ENCODE measurements around the gene SENP1. TPM values are rescaled to one million over a fixed set of nuclear protein-coding genes. Genes with fewer than 3 reads are reported as not detected.

The SENP1 gene
- total RNA-seq, 1 experiment from 2014 or later, result 17.7 TPM

DNA sequence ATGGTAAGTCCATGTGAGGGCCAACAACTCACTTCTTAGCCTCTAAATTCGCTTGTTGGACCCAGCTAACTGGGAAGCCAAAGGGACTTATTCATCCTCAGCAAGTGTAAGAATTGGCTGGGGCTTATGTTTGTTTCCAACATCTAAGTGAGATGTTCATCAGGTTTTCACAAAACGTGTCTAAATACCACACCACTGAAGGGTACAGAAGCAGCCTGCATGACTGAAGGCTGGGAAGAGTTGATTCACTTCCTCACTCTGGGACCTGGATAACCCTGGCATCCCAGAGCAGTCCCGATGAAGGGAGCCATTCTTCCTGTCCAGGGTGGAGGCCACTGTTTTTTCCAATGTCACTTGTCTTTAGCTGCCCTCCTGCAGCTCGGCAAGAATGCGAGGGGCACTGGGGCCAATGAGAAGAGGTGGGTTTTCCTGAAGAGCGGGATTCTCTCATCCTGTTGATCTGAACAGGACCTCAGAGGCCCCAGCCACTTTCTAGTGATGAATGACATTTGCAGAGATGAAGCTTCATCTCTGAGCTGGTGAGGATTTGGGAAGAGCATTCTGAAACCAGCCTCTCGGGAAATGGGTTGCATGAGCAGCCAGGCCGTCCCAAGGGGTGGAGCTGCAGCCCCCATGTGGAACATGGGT, 89.4 kb downstream of the SENP1 start:
- no TSS peak for BruUV-seq (replicated peaks)
- H3K27me3 Mint-ChIP-seq (ENCODE audit: unreplicated experiment), result peaks cover 78% of the 10 kb centered on the region
- no peaks in the 10 kb centered on the region for H3K9me3 Mint-ChIP-seq (ENCODE audit: low read depth, unreplicated experiment)
- H3K36me3 Mint-ChIP-seq (ENCODE audit: insufficient read depth, unreplicated experiment), result no peaks in the 10 kb centered on the region
- peaks cover under 1% of the 10 kb centered on the region for H3K4me1 Mint-ChIP-seq (ENCODE audit: low read depth, unreplicated experiment)
- intact Hi-C loops (cut with micrococcal nuclease; ENCODE audit: unreplicated experiment), result no loop called here
- no peak for DNase-seq
- H3K27ac Mint-ChIP-seq (ENCODE audit: unreplicated experiment), result no peak overlapping the region
- TF ChIP-seq, protein P1, sequence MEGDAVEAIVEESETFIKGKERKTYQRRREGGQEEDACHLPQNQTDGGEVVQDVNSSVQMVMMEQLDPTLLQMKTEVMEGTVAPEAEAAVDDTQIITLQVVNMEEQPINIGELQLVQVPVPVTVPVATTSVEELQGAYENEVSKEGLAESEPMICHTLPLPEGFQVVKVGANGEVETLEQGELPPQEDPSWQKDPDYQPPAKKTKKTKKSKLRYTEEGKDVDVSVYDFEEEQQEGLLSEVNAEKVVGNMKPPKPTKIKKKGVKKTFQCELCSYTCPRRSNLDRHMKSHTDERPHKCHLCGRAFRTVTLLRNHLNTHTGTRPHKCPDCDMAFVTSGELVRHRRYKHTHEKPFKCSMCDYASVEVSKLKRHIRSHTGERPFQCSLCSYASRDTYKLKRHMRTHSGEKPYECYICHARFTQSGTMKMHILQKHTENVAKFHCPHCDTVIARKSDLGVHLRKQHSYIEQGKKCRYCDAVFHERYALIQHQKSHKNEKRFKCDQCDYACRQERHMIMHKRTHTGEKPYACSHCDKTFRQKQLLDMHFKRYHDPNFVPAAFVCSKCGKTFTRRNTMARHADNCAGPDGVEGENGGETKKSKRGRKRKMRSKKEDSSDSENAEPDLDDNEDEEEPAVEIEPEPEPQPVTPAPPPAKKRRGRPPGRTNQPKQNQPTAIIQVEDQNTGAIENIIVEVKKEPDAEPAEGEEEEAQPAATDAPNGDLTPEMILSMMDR (IDR thresholded peaks at IDR 0.05; ENCODE audit: unreplicated experiment), result no peak
- CTCF ChIA-PET, result no interaction called here
- no peak overlapping the region for H3K4me3 Mint-ChIP-seq (ENCODE audit: low read depth, unreplicated experiment)

DNA sequence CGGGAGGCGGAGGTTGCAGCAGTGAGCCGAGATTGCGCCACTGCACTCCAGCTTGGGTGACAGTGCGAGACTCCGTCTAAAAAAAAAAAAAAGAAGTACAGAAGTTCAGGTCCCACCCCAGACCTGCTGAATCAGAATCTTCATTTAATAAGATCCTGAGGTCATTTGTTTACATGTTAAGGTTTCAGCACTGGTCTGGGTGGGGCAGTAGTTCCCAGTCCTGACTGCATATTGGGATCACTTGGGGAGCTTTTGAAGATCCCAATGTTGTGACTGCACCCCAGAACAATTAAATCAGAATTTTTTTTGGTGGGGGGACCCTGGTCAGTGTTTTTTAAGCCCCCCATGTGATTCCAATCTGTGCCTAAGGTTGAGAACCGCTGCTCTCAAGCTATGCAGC, 89.9 kb downstream of the SENP1 start:
- BruUV-seq (replicated peaks), result no TSS peak
- peaks cover 78% of the 10 kb centered on the region for H3K27me3 Mint-ChIP-seq (ENCODE audit: unreplicated experiment)
- intact Hi-C loops (cut with micrococcal nuclease; ENCODE audit: unreplicated experiment), result no loop called here

DNA sequence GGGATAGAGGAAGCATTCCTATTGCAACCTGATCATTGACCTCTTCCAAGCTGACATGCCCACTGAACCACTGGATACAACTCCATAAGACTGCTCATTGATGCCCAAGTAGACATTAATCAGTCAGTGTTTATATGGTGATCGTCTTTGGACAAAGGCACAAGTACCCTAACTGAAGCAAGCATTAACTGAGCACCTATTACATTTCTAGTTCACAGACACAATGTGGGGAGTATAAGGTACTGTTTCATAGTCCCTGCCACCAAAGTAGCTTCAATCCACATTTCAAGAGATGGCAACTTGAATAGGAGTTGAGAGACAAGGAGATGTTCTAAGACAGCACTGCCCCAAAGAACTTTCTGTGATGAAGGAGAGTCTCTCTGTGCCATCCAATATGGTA, 90.8 kb downstream of the SENP1 start:
- CTCF ChIA-PET, result no interaction called here
- intact Hi-C loops (cut with micrococcal nuclease; ENCODE audit: unreplicated experiment), result no loop called here
- Mint-ChIP-seq H3K4me3 (ENCODE audit: low read depth, unreplicated experiment) (no peak overlapping the region), H3K36me3 (ENCODE audit: insufficient read depth, unreplicated experiment) (no peaks in the 10 kb centered on the region), H3K4me1 (ENCODE audit: low read depth, unreplicated experiment) (no peaks in the 10 kb centered on the region), H3K27ac (ENCODE audit: unreplicated experiment) (no peak overlapping the region), H3K27me3 (ENCODE audit: unreplicated experiment) (peaks cover 86% of the 10 kb centered on the region), H3K9me3 (ENCODE audit: low read depth, unreplicated experiment) (no peaks in the 10 kb centered on the region)
- no TSS peak for BruUV-seq (replicated peaks)
- DNase-seq, result no peak
- TF ChIP-seq, protein P1 (IDR thresholded peaks at IDR 0.05; ENCODE audit: unreplicated experiment), result no peak

More for the DNA sequence above, 89.9 kb downstream of the SENP1 start:
- H3K4me1 Mint-ChIP-seq (ENCODE audit: low read depth, unreplicated experiment), result no peaks in the 10 kb centered on the region
- no peak overlapping the region for H3K4me3 Mint-ChIP-seq (ENCODE audit: low read depth, unreplicated experiment)
- CTCF ChIA-PET, result no interaction called here
- H3K36me3 Mint-ChIP-seq (ENCODE audit: insufficient read depth, unreplicated experiment), result no peaks in the 10 kb centered on the region
- DNase-seq, result no peak
- no peaks in the 10 kb centered on the region for H3K9me3 Mint-ChIP-seq (ENCODE audit: low read depth, unreplicated experiment)
- no peak overlapping the region for H3K27ac Mint-ChIP-seq (ENCODE audit: unreplicated experiment)
- TF ChIP-seq, protein P1 (IDR thresholded peaks at IDR 0.05; ENCODE audit: unreplicated experiment), result no peak

DNA sequence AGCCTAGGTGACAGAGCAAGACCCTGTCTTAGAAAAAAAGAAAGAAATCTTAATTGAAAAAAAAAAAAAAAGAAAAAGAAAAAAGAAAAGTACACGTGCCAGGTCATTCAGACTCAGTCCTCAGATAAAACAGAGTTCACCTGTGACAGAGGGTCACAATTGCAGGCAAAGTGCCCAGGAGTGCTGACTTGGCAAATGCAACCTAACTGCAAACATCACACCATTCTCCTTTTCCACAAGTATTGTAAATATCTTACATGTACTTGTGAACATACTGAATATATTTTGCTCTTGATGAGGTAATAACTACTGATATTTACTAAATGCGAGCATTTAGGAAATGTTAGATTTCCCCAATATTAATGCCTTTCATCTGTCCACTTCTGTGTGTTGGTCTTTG, 92.6 kb downstream of the SENP1 start:
- no TSS peak for BruUV-seq (replicated peaks)
- H3K4me1 Mint-ChIP-seq (ENCODE audit: low read depth, unreplicated experiment), result no peaks in the 10 kb centered on the region
- CTCF ChIA-PET, result no interaction called here
- no peak for DNase-seq
- H3K9me3 Mint-ChIP-seq (ENCODE audit: low read depth, unreplicated experiment), result no peaks in the 10 kb centered on the region
- TF ChIP-seq, protein P1 (IDR thresholded peaks at IDR 0.05; ENCODE audit: unreplicated experiment), result no peak
- intact Hi-C loops (cut with micrococcal nuclease; ENCODE audit: unreplicated experiment), result no loop called here
- H3K27me3 Mint-ChIP-seq (ENCODE audit: unreplicated experiment), result peaks cover 86% of the 10 kb centered on the region
- no peak overlapping the region for H3K4me3 Mint-ChIP-seq (ENCODE audit: low read depth, unreplicated experiment)
- no peak overlapping the region for H3K27ac Mint-ChIP-seq (ENCODE audit: unreplicated experiment)
- no peaks in the 10 kb centered on the region for H3K36me3 Mint-ChIP-seq (ENCODE audit: insufficient read depth, unreplicated experiment)
